Heart right ventricle (tissue), 16 donors: ENCODE measurements around the gene LSP1. TPM values are rescaled to one million over a fixed set of nuclear protein-coding genes. Genes with fewer than 3 reads are reported as not detected.
A peak's percentile ranks its signal among the peaks of the same experiment; 100 is the strongest.

Experiments used
- ATAC-seq, 8 donors: fragments of 200-7000 bp; cut with Tn5 transposase; one replicate each; pipeline ENCODE4 v1.9.1; 2020; ENCODE audit warnings: mild to moderate bottlenecking in 8 of 8, moderate library complexity in 8 of 8, moderate number of reproducible peaks in 1 of 8
- DNase-seq, 2 donors: peaks; one replicate each; pipeline ENCODE4 v3.0.0-alpha.2; 2020
- H3K27ac ChIP-seq, 10 donors: fragments of 200-600 bp; sonication (generic) in 2 of 10; one replicate each; pipeline versions ENCODE4 v1.5.0 to v1.8.0; 2020 to 2022; ENCODE audit warnings: mild to moderate bottlenecking in 3 of 10
- H3K27me3 ChIP-seq, 7 donors: fragments of 200-600 bp; one replicate each; pipeline ENCODE4 v1.8.0; 2021 to 2022; ENCODE audit warnings: mild to moderate bottlenecking in 2 of 7
- H3K36me3 ChIP-seq, 9 donors: fragments of 200-600 bp; sonication (generic) in 1 of 9; one replicate each; pipeline versions ENCODE4 v1.5.0 to v1.8.0; 2020 to 2022; ENCODE audit warnings: mild to moderate bottlenecking in 2 of 9
- H3K4me1 ChIP-seq, 9 donors: fragments of 200-600 bp; sonication (generic) in 1 of 9; one replicate each; pipeline versions ENCODE4 v1.5.0 to v1.8.0; 2020 to 2022; ENCODE audit warnings: mild to moderate bottlenecking in 4 of 9
- H3K4me3 ChIP-seq, 10 donors: fragments of 200-600 bp; sonication (generic) in 2 of 10; one replicate each; pipeline versions ENCODE4 v1.5.0 to v1.8.0; 2020 to 2022; ENCODE audit warnings: mild to moderate bottlenecking in 7 of 10, moderate library complexity in 2 of 10
- H3K9me3 ChIP-seq, 11 donors: fragments of 200-600 bp in 10 of 11; sonication (generic) in 2 of 11; one replicate each; pipeline versions ENCODE4 v1.5.0 to v1.8.0; 2013 to 2022; ENCODE audit warnings: mild to moderate bottlenecking in 2 of 11, control low read depth in 1 of 11, moderate library complexity in 1 of 11
- WGBS, 2 donors: extraction: QIAGEN DNeasy Blood & Tissue Kit; methylation state at CpG; one replicate each; pipeline ENCODE4 v1.1.7; 2013; ENCODE audit warnings: inconsistent platforms in 1 of 2; 5-methylcytosine and 5-hydroxymethylcytosine counted together
- intact Hi-C, 10 donors: fragments of 100-400 bp; cut with DNase I; formaldehyde crosslinking; loops; one replicate each; pipeline versions ENCODE4 v1.11.1 to v1.14.2; 2022
- polyA plus RNA-seq, 2 donors: library from polyadenylated mRNA; stranded (reverse); fragments of 200-250 nt; gene quantifications; one replicate each; pipeline ENCODE4 v1.2.3, GENCODE V29; 2013
- total RNA-seq, 10 donors: library from RNA; stranded (reverse); fragmentation: NEBNext Ultra II Directional in 3 of 10; extraction: Animal tissue kit (Norgen Biotek cat#: 25700) in 3 of 10; gene quantifications; one replicate each; pipeline versions ENCODE4 v1.2.1 to v1.2.4, GENCODE V29; 2021 to 2023
- TF ChIP-seq, protein P1 (sequence below), 9 donors: fragments of 200-600 bp; sonication (generic) in 2 of 9; IDR thresholded peaks; one replicate each; pipeline versions ENCODE4 v1.5.0 to v1.8.0; 2021 to 2022; ENCODE audit warnings: antibody characterized with exemption in 9 of 9, mild to moderate bottlenecking in 5 of 9, moderate library complexity in 1 of 9
- donor health status: Arrhythmogenic right ventricular cardiomyopathy.
- donor health status: ischemic (EF 13 %, LVEDD 7.1; RV severe dilation, severe dysfunction).
- donor health status: healthy with polysubstance abuse.
- donor health status: DM: no; HTN: yes; CAD: no.
- donor health status: DM: no; HTN: no; CAD: no.
- donor health status: ischemic (EF 25% LVEDD 6.9; RV normal size, moderate dysfunction).
- donor health status: ischemic (EF 25% LVEDD 5.7; RV mildly dilated, moderate dysfunction).
- donor health status: healthy.
- donor health status: DM: yes; HTN: yes; CAD: no.
- donor health status: Ischemic cardiomyopathy.
- donor health status: ischemic (EF 35%, LVEDD 5.7; RV mildly dilated, moderate dysfunction).
- donor health status: nonischemic (EF 11% LVEDD 7.7; RV severe dilation, severe dysfunction).
- donor health status: DM: yes; HTN: yes; CAD: no.
- donor health status: PGD.
- donor health status: ischemic (EF 29% LVEDD 5.4; RV normal size, mild dysfunction).
- donor health status: nonischemic (EF 23%, LVEDD 6.1; RV moderate dilation, normal function).

Gene LSP1
- total and polyA plus RNA-seq, 12 donors: 16.0 to 57.2 (median 21.4) TPM

GRCh38 chr11:1935156-1936071 is 82.5 kb downstream of the LSP1 start:
- WGBS, 2 donors: 91 to 92% methylated on average over 33 of the region's 33 CpGs
- H3K4me1 ChIP-seq: peaks cover 4 to 34% (median 15%) of the 10 kb centered on the region in 9 donors
- H3K4me3 ChIP-seq: no peak overlapping the region
- H3K27me3 ChIP-seq: no peaks in the 10 kb centered on the region
- no peak for ATAC-seq
- intact Hi-C loops: loop anchor here in 2 of 10 donors (1.0 to 2.0 kb wide), 2 partner anchors 21 to 23 kb away; no protein-coding TSS in a partner anchor
- TF ChIP-seq, protein P1, sequence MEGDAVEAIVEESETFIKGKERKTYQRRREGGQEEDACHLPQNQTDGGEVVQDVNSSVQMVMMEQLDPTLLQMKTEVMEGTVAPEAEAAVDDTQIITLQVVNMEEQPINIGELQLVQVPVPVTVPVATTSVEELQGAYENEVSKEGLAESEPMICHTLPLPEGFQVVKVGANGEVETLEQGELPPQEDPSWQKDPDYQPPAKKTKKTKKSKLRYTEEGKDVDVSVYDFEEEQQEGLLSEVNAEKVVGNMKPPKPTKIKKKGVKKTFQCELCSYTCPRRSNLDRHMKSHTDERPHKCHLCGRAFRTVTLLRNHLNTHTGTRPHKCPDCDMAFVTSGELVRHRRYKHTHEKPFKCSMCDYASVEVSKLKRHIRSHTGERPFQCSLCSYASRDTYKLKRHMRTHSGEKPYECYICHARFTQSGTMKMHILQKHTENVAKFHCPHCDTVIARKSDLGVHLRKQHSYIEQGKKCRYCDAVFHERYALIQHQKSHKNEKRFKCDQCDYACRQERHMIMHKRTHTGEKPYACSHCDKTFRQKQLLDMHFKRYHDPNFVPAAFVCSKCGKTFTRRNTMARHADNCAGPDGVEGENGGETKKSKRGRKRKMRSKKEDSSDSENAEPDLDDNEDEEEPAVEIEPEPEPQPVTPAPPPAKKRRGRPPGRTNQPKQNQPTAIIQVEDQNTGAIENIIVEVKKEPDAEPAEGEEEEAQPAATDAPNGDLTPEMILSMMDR (IDR thresholded peaks at IDR 0.05): no peak
- peak in 1 of 2 donors; percentile 10 for DNase-seq
- peaks cover 0 to 5% (median 0%) of the 10 kb centered on the region in 9 donors for H3K36me3 ChIP-seq
- no peak overlapping the region for H3K27ac ChIP-seq
- no peaks in the 10 kb centered on the region for H3K9me3 ChIP-seq

- no peak overlapping the region for H3K4me3 ChIP-seq
- H3K27me3 ChIP-seq: no peaks in the 10 kb centered on the region
- TF ChIP-seq, protein P1 (IDR thresholded peaks at IDR 0.05): no peak
- ATAC-seq (no peak), DNase-seq (no peak)
- 88 to 93% methylated on average over 32 to 34 of the region's 34 CpGs for WGBS, 2 donors
- H3K27ac ChIP-seq: no peak overlapping the region
- H3K36me3 ChIP-seq: peaks cover 0 to 5% (median 0%) of the 10 kb centered on the region in 9 donors
- intact Hi-C loops: loop anchor here in 1 of 10 donors (1.0 kb wide), 1 partner anchor 22 kb away; no protein-coding TSS in a partner anchor
- H3K4me1 ChIP-seq: peaks cover 4 to 26% (median 15%) of the 10 kb centered on the region in 9 donors
- no peaks in the 10 kb centered on the region for H3K9me3 ChIP-seq
Measured at GRCh38 chr11:1936072-1936780, 83.3 kb downstream of the LSP1 start.

GRCh38 chr11:1936781-1937615 is 84.1 kb downstream of the LSP1 start:
- WGBS, 2 donors: 88 to 90% methylated on average over 34 of the region's 34 CpGs
- ATAC-seq: peak in 1 of 8 donors; percentile 10
- Histone ChIP-seq H3K27me3 (no peaks in the 10 kb centered on the region), H3K4me1 (peaks cover 4 to 18% (median 14%) of the 10 kb centered on the region in 9 donors), H3K9me3 (no peaks in the 10 kb centered on the region), H3K27ac (peak overlapping the region in 1 of 10 donors; percentile 26), H3K4me3 (no peak overlapping the region), H3K36me3 (peaks cover 0 to 5% (median 0%) of the 10 kb centered on the region in 9 donors)
- TF ChIP-seq, protein P1 (IDR thresholded peaks at IDR 0.05): no peak
- intact Hi-C loops: loop anchor here in 1 of 10 donors (1.0 kb wide), 1 partner anchor 23 kb away; no protein-coding TSS in a partner anchor
- DNase-seq: peak in 1 of 2 donors; percentile 11
